ENCODE measurements around the gene GNB1. TPM values are rescaled to one million over a fixed set of nuclear protein-coding genes. Genes with fewer than 3 reads are reported as not detected.

GNB1 gene
- polyA plus RNA-seq, 1 of the 3 experiments (the other 2 are of a cell fraction) = 355 TPM

GRCh38 chr1:1911350-1912041, 20.6 kb upstream of the GNB1 start (continued):
- TF ChIP-seq ZBTB33 (IDR thresholded peaks at IDR 0.05; ENCODE audit: borderline replicate concordance, low read depth) (no peak), MEF2A (IDR thresholded peaks at IDR 0.05; ENCODE audit: borderline replicate concordance, low read depth) (no peak), EP300 (IDR thresholded peaks at IDR 0.05; ENCODE audit: borderline replicate concordance in 1 of 2, low read depth in 1 of 2, low read length in 1 of 2) (no peak), NFIC (IDR thresholded peaks at IDR 0.05; ENCODE audit: borderline replicate concordance) (no peak), TEAD4 (IDR thresholded peaks at IDR 0.05; ENCODE audit: borderline replicate concordance, insufficient read depth) (no peak), FOXJ3 (CRISPR knock-in tag; IDR thresholded peaks at IDR 0.05) (no peak), USF1 (IDR thresholded peaks at IDR 0.05; ENCODE audit: borderline replicate concordance, low read depth) (no peak), FOXM1 (IDR thresholded peaks at IDR 0.05; ENCODE audit: low read depth) (no peak)
- TF ChIP-seq, protein P1, sequence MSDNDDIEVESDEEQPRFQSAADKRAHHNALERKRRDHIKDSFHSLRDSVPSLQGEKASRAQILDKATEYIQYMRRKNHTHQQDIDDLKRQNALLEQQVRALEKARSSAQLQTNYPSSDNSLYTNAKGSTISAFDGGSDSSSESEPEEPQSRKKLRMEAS (IDR thresholded peaks at IDR 0.05; ENCODE audit: low read depth) = no peak

GRCh38 chr1:1910651-1911331, 19.9 kb upstream of the GNB1 start:
- H3K4me2 ChIP-seq = no peak overlapping the region
- POLR2A ChIA-PET = no interaction called here
- H4K20me1 ChIP-seq (ENCODE audit: insufficient read depth) = no peaks in the 10 kb centered on the region
- no peak overlapping the region for H3K9ac ChIP-seq
- WGBS (ENCODE audit: low lambda C conversion rate) = 89% methylated on average over 5 of the region's 22 CpGs
- H3K27me3 ChIP-seq (ENCODE audit: insufficient read depth) = no peaks in the 10 kb centered on the region
- peaks cover 8% of the 10 kb centered on the region for H3F3A ChIP-seq (replicated peaks; ENCODE audit: insufficient read depth)
- TF ChIP-seq ELF1 (IDR thresholded peaks at IDR 0.05) = no peak
- no peak for TF ChIP-seq FOXJ3 (CRISPR knock-in tag; IDR thresholded peaks at IDR 0.05)
- TF ChIP-seq USF1 (IDR thresholded peaks at IDR 0.05; ENCODE audit: borderline replicate concordance, low read depth) = no peak
- no peak for TF ChIP-seq RXRA (IDR thresholded peaks at IDR 0.05; ENCODE audit: borderline replicate concordance, low read depth)
- no peak for TF ChIP-seq EZH2phosphoT487 (IDR thresholded peaks at IDR 0.05; ENCODE audit: borderline replicate concordance, low read depth)
- TF ChIP-seq MEF2A (IDR thresholded peaks at IDR 0.05; ENCODE audit: borderline replicate concordance, low read depth) = no peak
- no peak for TF ChIP-seq IRF3 (IDR thresholded peaks at IDR 0.05; ENCODE audit: low read depth, low read length)
- no peak for TF ChIP-seq GABPA (IDR thresholded peaks at IDR 0.05; ENCODE audit: low read depth)
- no peak for TF ChIP-seq TCF12 (IDR thresholded peaks at IDR 0.05)
- no peaks in the 10 kb centered on the region for H3K36me3 ChIP-seq (replicated peaks in 1 of 2; ENCODE audit: control insufficient read depth in 1 of 2, insufficient read depth in 2 of 2, low read length in 1 of 2)
- no peaks in the 10 kb centered on the region for H3K9me3 ChIP-seq
- no peak overlapping the region for H3K4me3 ChIP-seq (ENCODE audit: low read depth in 2 of 2, low read length in 1 of 2)
- H3K27ac ChIP-seq (ENCODE audit: low read depth in 2 of 2, low read length in 1 of 2) = no peak overlapping the region
- H3K9me2 ChIP-seq = no peaks in the 10 kb centered on the region
- CTCF ChIA-PET = interaction anchor here (1.0 to 2.1 kb wide), 3 partner anchors 33 to 136 kb away, joined by 5 to 12 read pairs (median 5); no protein-coding TSS in a partner anchor
- H3K79me2 ChIP-seq (ENCODE audit: insufficient read depth) = peaks cover 6% of the 10 kb centered on the region
- no peak overlapping the region for H2AFZ ChIP-seq (ENCODE audit: low read depth)
- peaks cover 0 to 24% of the 10 kb centered on the region in 2 experiments; a peak in 2 of 4 replicates for H3K4me1 ChIP-seq (ENCODE audit: control insufficient read depth in 1 of 2, insufficient read depth in 2 of 2, low read depth in 1 of 2, low read length in 1 of 2)
- DNase-seq = no peak
